Measurements from ENCODE around the gene NCAPH2. TPM values are rescaled to one million over a fixed set of nuclear protein-coding genes. Genes with fewer than 3 reads are reported as not detected.

The NCAPH2 gene
- total and polyA plus RNA-seq, 2 of the 13 experiments (the other 11 are each of a cell fraction or from before 2014, with no cell fraction given): 28.1 to 64.4 TPM

GRCh38 chr22:50485221-50486131 lies 22.5 kb upstream of the NCAPH2 start (continued):
- TF ChIP-seq, protein P1, sequence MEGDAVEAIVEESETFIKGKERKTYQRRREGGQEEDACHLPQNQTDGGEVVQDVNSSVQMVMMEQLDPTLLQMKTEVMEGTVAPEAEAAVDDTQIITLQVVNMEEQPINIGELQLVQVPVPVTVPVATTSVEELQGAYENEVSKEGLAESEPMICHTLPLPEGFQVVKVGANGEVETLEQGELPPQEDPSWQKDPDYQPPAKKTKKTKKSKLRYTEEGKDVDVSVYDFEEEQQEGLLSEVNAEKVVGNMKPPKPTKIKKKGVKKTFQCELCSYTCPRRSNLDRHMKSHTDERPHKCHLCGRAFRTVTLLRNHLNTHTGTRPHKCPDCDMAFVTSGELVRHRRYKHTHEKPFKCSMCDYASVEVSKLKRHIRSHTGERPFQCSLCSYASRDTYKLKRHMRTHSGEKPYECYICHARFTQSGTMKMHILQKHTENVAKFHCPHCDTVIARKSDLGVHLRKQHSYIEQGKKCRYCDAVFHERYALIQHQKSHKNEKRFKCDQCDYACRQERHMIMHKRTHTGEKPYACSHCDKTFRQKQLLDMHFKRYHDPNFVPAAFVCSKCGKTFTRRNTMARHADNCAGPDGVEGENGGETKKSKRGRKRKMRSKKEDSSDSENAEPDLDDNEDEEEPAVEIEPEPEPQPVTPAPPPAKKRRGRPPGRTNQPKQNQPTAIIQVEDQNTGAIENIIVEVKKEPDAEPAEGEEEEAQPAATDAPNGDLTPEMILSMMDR (CRISPR knock-in tag; IDR thresholded peaks at IDR 0.05): peak; percentile 37; the same call in 1 of the 2 replicates
- TF ChIP-seq ZNF770 (CRISPR knock-in tag; IDR thresholded peaks at IDR 0.05) (peak; percentile 98), NFKB2 (CRISPR knock-in tag; IDR thresholded peaks at IDR 0.05; ENCODE audit: borderline replicate concordance) (no peak), IRF9 (CRISPR knock-in tag; IDR thresholded peaks at IDR 0.05; ENCODE audit: borderline replicate concordance) (peak; percentile 91; the same call in 1 of the 2 replicates), HOXD1 (CRISPR knock-in tag; IDR thresholded peaks at IDR 0.05) (0 out of 2 replicates have a peak, but pooled peaks have one; percentile 15), MYPOP (CRISPR knock-in tag; IDR thresholded peaks at IDR 0.05) (no peak; the same call in 1 of the 2 replicates), THYN1 (CRISPR knock-in tag; IDR thresholded peaks at IDR 0.05; ENCODE audit: borderline replicate concordance, low read depth) (no peak), ETV5 (CRISPR knock-in tag; IDR thresholded peaks at IDR 0.05; ENCODE audit: borderline replicate concordance) (no peak)
- TF ChIP-seq, protein P2, sequence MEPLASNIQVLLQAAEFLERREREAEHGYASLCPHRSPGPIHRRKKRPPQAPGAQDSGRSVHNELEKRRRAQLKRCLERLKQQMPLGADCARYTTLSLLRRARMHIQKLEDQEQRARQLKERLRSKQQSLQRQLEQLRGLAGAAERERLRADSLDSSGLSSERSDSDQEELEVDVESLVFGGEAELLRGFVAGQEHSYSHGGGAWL (CRISPR knock-in tag; IDR thresholded peaks at IDR 0.05): peak; percentile 59
- TF ChIP-seq, protein P3, sequence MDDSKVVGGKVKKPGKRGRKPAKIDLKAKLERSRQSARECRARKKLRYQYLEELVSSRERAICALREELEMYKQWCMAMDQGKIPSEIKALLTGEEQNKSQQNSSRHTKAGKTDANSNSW (CRISPR knock-in tag; IDR thresholded peaks at IDR 0.05; ENCODE audit: borderline replicate concordance): no peak
- TF ChIP-seq, protein P4, sequence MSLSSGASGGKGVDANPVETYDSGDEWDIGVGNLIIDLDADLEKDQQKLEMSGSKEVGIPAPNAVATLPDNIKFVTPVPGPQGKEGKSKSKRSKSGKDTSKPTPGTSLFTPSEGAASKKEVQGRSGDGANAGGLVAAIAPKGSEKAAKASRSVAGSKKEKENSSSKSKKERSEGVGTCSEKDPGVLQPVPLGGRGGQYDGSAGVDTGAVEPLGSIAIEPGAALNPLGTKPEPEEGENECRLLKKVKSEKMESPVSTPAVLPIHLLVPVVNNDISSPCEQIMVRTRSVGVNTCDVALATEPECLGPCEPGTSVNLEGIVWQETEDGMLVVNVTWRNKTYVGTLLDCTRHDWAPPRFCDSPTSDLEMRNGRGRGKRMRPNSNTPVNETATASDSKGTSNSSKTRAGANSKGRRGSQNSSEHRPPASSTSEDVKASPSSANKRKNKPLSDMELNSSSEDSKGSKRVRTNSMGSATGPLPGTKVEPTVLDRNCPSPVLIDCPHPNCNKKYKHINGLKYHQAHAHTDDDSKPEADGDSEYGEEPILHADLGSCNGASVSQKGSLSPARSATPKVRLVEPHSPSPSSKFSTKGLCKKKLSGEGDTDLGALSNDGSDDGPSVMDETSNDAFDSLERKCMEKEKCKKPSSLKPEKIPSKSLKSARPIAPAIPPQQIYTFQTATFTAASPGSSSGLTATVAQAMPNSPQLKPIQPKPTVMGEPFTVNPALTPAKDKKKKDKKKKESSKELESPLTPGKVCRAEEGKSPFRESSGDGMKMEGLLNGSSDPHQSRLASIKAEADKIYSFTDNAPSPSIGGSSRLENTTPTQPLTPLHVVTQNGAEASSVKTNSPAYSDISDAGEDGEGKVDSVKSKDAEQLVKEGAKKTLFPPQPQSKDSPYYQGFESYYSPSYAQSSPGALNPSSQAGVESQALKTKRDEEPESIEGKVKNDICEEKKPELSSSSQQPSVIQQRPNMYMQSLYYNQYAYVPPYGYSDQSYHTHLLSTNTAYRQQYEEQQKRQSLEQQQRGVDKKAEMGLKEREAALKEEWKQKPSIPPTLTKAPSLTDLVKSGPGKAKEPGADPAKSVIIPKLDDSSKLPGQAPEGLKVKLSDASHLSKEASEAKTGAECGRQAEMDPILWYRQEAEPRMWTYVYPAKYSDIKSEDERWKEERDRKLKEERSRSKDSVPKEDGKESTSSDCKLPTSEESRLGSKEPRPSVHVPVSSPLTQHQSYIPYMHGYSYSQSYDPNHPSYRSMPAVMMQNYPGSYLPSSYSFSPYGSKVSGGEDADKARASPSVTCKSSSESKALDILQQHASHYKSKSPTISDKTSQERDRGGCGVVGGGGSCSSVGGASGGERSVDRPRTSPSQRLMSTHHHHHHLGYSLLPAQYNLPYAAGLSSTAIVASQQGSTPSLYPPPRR (CRISPR knock-in tag; IDR thresholded peaks at IDR 0.05; ENCODE audit: borderline replicate concordance): peak; percentile 32; the same call in 1 of the 2 replicates
- TF ChIP-seq, protein P5, sequence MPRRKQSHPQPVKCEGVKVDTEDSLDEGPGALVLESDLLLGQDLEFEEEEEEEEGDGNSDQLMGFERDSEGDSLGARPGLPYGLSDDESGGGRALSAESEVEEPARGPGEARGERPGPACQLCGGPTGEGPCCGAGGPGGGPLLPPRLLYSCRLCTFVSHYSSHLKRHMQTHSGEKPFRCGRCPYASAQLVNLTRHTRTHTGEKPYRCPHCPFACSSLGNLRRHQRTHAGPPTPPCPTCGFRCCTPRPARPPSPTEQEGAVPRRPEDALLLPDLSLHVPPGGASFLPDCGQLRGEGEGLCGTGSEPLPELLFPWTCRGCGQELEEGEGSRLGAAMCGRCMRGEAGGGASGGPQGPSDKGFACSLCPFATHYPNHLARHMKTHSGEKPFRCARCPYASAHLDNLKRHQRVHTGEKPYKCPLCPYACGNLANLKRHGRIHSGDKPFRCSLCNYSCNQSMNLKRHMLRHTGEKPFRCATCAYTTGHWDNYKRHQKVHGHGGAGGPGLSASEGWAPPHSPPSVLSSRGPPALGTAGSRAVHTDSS (CRISPR knock-in tag; conservative IDR thresholded peaks at IDR 0.05): no peak

Measured in HepG2 (cell line).